RWPE1 (cell line): ENCODE results near the gene ZNF512.

Source experiments
- CTCF ChIA-PET: fragments of 350-600 bp; sonication (Branson Sonifier 250); formaldehyde crosslinking; extraction: SDS; loops from one replicate; lab custom pipeline; 2021; lab: Yijun Ruan, JAX
- POLR2A ChIA-PET: fragments of 400-600 bp; formaldehyde crosslinking; extraction: SDS; loops from one replicate; lab custom pipeline; 2020; ENCODE audit warnings: antibody characterized with exemption; ENCODE audit not compliant: low non-redundant PET; lab: Yijun Ruan, JAX
- DNase-seq: peaks from one replicate; pipeline ENCODE4 v3.0.0; 2012; ENCODE audit warnings: low spot score
- H3K27ac ChIP-seq: fragments of 450-650 bp; 2 replicates; pipeline ENCODE4 v1.5.1; 2017
- TF ChIP-seq, protein P1 (sequence below): fragments of 450-650 bp; conservative IDR thresholded peaks from 2 replicates; pipeline ENCODE4 v1.5.1; 2017; ENCODE audit warnings: low read depth, mild to moderate bottlenecking

ZNF512 gene

GRCh38 chr2:27667446-27667845, 84.6 kb downstream of the ZNF512 start:
- H3K27ac ChIP-seq = no peak overlapping the region
- TF ChIP-seq, protein P1, sequence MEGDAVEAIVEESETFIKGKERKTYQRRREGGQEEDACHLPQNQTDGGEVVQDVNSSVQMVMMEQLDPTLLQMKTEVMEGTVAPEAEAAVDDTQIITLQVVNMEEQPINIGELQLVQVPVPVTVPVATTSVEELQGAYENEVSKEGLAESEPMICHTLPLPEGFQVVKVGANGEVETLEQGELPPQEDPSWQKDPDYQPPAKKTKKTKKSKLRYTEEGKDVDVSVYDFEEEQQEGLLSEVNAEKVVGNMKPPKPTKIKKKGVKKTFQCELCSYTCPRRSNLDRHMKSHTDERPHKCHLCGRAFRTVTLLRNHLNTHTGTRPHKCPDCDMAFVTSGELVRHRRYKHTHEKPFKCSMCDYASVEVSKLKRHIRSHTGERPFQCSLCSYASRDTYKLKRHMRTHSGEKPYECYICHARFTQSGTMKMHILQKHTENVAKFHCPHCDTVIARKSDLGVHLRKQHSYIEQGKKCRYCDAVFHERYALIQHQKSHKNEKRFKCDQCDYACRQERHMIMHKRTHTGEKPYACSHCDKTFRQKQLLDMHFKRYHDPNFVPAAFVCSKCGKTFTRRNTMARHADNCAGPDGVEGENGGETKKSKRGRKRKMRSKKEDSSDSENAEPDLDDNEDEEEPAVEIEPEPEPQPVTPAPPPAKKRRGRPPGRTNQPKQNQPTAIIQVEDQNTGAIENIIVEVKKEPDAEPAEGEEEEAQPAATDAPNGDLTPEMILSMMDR = no peak
- ChIA-PET POLR2A (no interaction called here), CTCF (no interaction called here)
- no peak for DNase-seq

DNA sequence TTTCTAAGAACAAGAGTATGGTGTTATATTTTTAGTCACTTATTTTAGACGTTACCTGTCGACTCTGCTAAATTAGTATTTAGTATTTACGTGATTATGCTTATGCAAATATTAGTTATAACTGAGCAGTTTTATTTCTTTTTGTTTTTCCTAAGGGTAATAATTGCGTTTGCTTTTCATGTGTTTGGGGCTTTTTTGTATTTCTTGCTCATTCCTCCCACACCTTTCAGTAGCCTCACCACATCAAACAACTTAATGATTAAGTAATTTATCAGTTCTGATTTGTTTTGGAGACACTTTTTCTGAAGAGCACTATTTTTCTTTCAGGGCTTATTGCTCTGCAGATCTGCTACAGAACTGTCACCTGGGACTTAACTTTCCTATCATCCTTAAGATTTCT, 88.4 kb downstream of the ZNF512 start:
- TF ChIP-seq, protein P1 = no peak
- H3K27ac ChIP-seq = no peak overlapping the region
- ChIA-PET CTCF (no interaction called here), POLR2A (no interaction called here)
- no peak for DNase-seq
